Liver (tissue), 9 donors: ENCODE measurements around the gene SPTLC3. TPM values are rescaled to one million over a fixed set of nuclear protein-coding genes. Genes with fewer than 3 reads are reported as not detected.

Source experiments
- DNase-seq: peaks from one replicate; pipeline ENCODE4 v3.0.0-alpha.2; 2017; ENCODE audit warnings: low spot score
- H3K27ac ChIP-seq, 2 donors: one replicate each; pipeline ENCODE4 v1.7.0; 2013; ENCODE audit warnings: inconsistent platforms in 2 of 2, low read length in 2 of 2, control low read depth in 1 of 2, low read depth in 1 of 2, mild to moderate bottlenecking in 1 of 2
- H3K27me3 ChIP-seq, 4 donors: one replicate each; pipeline versions ENCODE4 v1.6.1 to v1.7.0; 2013; ENCODE audit warnings: low read length in 3 of 4, inconsistent platforms in 1 of 4, mild to moderate bottlenecking in 1 of 4, moderate library complexity in 1 of 4; ENCODE audit not compliant: control insufficient read depth in 4 of 4, insufficient read depth in 4 of 4
- H3K36me3 ChIP-seq, 4 donors: one replicate each; pipeline versions ENCODE4 v1.6.1 to v1.7.0; 2013; ENCODE audit warnings: low read length in 3 of 4, mild to moderate bottlenecking in 3 of 4, low read depth in 1 of 4, moderate library complexity in 1 of 4; ENCODE audit not compliant: control insufficient read depth in 4 of 4, insufficient read depth in 3 of 4
- H3K4me1 ChIP-seq, 4 donors: one replicate each; pipeline versions ENCODE4 v1.6.1 to v1.7.0; 2013; ENCODE audit warnings: low read length in 3 of 4, mild to moderate bottlenecking in 3 of 4, moderate library complexity in 1 of 4; ENCODE audit not compliant: control insufficient read depth in 4 of 4, insufficient read depth in 4 of 4
- H3K4me3 ChIP-seq, 3 donors: one replicate each; pipeline versions ENCODE4 v1.6.1 to v1.7.0; 2013; ENCODE audit warnings: low read length in 3 of 3, control low read depth in 1 of 3, low read depth in 1 of 3, mild to moderate bottlenecking in 1 of 3
- H3K9ac ChIP-seq, 2 donors: one replicate each; pipeline ENCODE4 v1.7.0; 2013; ENCODE audit warnings: low read length in 2 of 2, mild to moderate bottlenecking in 2 of 2, moderate library complexity in 2 of 2, control low read depth in 1 of 2, low read depth in 1 of 2
- H3K9me3 ChIP-seq, 4 donors: one replicate each; pipeline versions ENCODE4 v1.6.1 to v1.7.0; 2013; ENCODE audit warnings: low read length in 3 of 4; ENCODE audit not compliant: control insufficient read depth in 4 of 4
- EGR1 ChIP-seq, 2 donors: IDR thresholded peaks; 2 replicates each; pipeline ENCODE4 v1.6.1; 2016 to 2018; ENCODE audit warnings: antibody characterized with exemption in 2 of 2, low read depth in 2 of 2
- FOXA1 ChIP-seq: IDR thresholded peaks from 2 replicates; pipeline ENCODE4 v1.6.1; 2016; ENCODE audit warnings: antibody characterized with exemption
- GABPA ChIP-seq, 2 donors: IDR thresholded peaks in 1 of 2; conservative IDR thresholded peaks in 1 of 2; 2 replicates each; pipeline ENCODE4 v1.6.1; 2016; ENCODE audit warnings: antibody characterized with exemption in 2 of 2, mild to moderate bottlenecking in 1 of 2, moderate library complexity in 1 of 2
- HNF4G ChIP-seq: IDR thresholded peaks from 2 replicates; pipeline ENCODE4 v1.6.1; 2016; ENCODE audit warnings: antibody characterized with exemption
- JUND ChIP-seq, 2 donors: IDR thresholded peaks; 2 replicates each; pipeline ENCODE4 v1.6.1; 2016; ENCODE audit warnings: antibody characterized with exemption in 2 of 2
- NR2F2 ChIP-seq: IDR thresholded peaks from 2 replicates; pipeline ENCODE4 v1.6.1; 2016; ENCODE audit warnings: antibody characterized with exemption
- RAD21 ChIP-seq, 2 donors: IDR thresholded peaks; 2 replicates each; pipeline ENCODE4 v1.6.1; 2016; ENCODE audit warnings: antibody characterized with exemption in 2 of 2, mild to moderate bottlenecking in 2 of 2
- REST ChIP-seq: IDR thresholded peaks from 2 replicates; pipeline ENCODE4 v1.6.1; 2016; ENCODE audit warnings: antibody characterized with exemption, mild to moderate bottlenecking
- RXRA ChIP-seq, 2 donors: IDR thresholded peaks; 2 replicates each; pipeline ENCODE4 v1.6.1; 2017 to 2018; ENCODE audit warnings: antibody characterized with exemption in 2 of 2, mild to moderate bottlenecking in 1 of 2
- SP1 ChIP-seq: IDR thresholded peaks from 2 replicates; pipeline ENCODE4 v1.6.1; 2018; ENCODE audit warnings: antibody characterized with exemption, mild to moderate bottlenecking
- TAF1 ChIP-seq: conservative IDR thresholded peaks from 2 replicates; pipeline ENCODE4 v1.6.1; 2016; ENCODE audit warnings: antibody characterized with exemption, mild to moderate bottlenecking
- YY1 ChIP-seq: IDR thresholded peaks from 2 replicates; pipeline ENCODE4 v1.6.1; 2016; ENCODE audit warnings: antibody characterized with exemption, mild to moderate bottlenecking
- WGBS: extraction: QIAGEN DNeasy Blood & Tissue Kit; methylation state at CpG from one replicate; pipeline ENCODE4 v1.1.7; 2013; 5-methylcytosine and 5-hydroxymethylcytosine counted together
- polyA plus RNA-seq, 2 donors: library from polyadenylated mRNA; stranded (reverse) in 1 of 2; unstranded in 1 of 2; fragments of 200-250 nt in 1 of 2; fragments of >200 nt in 1 of 2; fragmentation: Nextera tagmentation in 1 of 2; extraction: Ambion mirVana in 1 of 2; gene quantifications; one replicate each; pipeline versions ENCODE4 v1.2.1 to v1.2.3, GENCODE V29; 2013 to 2015
- total RNA-seq, 2 donors: library from RNA; depleted of rRNA; stranded (reverse); fragments of >200 nt; gene quantifications; one replicate each; pipeline ENCODE4 v1.2.3, GENCODE V29; 2014
- TF ChIP-seq, protein P1 (sequence below): IDR thresholded peaks from 2 replicates; pipeline ENCODE4 v1.6.1; 2016; ENCODE audit warnings: antibody characterized with exemption
- TF ChIP-seq, protein P2 (sequence below): fragments of 150-350 bp; IDR thresholded peaks from 2 replicates; pipeline ENCODE4 v1.5.1; 2017; ENCODE audit warnings: improper control_type of control experiment, low read depth, low read length; ENCODE audit not compliant: missing input control
- TF ChIP-seq, protein P3 (sequence below): IDR thresholded peaks from 2 replicates; pipeline ENCODE4 v1.6.1; 2016; ENCODE audit warnings: antibody characterized with exemption
- donor health status: healthy.
- donor health status: healthy.
- donor health status: healthy.
- donor health status: healthy.
- donor health status: healthy.

The SPTLC3 gene
- total and polyA plus RNA-seq, 4 donors = 4.2 to 40.9 (median 20.4) TPM

DNA sequence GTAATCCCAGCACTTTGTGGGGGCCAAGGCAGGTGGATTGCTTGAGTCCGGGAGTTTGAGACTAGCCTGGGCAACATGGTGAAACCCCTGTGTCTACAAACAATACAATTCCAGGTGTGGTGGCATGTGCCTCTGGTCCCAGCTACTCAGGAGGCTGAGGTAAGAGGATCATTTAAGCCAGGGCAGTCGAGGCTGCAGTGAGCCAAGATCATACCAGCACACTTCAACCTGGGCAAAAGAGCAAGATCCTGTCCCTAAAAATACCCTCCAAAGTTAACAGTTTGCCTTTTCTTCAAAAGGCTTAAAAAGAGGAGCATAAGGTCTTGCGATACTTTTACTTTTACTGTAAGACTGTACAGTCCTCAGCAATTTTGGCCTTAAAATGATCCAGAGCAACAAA lies 10.7 kb upstream of the SPTLC3 start:
- TF ChIP-seq RAD21 (IDR thresholded peaks at IDR 0.05) = no peak
- no peak for TF ChIP-seq RXRA (IDR thresholded peaks at IDR 0.05)
- no peak for TF ChIP-seq SP1
- no peak for TF ChIP-seq HNF4G
- TF ChIP-seq, protein P1, sequence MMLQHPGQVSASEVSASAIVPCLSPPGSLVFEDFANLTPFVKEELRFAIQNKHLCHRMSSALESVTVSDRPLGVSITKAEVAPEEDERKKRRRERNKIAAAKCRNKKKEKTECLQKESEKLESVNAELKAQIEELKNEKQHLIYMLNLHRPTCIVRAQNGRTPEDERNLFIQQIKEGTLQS = no peak
- no peak for TF ChIP-seq YY1
- no peak for TF ChIP-seq TAF1
- no peak for TF ChIP-seq REST
- TF ChIP-seq JUND (IDR thresholded peaks at IDR 0.05) = no peak
- TF ChIP-seq, protein P2, sequence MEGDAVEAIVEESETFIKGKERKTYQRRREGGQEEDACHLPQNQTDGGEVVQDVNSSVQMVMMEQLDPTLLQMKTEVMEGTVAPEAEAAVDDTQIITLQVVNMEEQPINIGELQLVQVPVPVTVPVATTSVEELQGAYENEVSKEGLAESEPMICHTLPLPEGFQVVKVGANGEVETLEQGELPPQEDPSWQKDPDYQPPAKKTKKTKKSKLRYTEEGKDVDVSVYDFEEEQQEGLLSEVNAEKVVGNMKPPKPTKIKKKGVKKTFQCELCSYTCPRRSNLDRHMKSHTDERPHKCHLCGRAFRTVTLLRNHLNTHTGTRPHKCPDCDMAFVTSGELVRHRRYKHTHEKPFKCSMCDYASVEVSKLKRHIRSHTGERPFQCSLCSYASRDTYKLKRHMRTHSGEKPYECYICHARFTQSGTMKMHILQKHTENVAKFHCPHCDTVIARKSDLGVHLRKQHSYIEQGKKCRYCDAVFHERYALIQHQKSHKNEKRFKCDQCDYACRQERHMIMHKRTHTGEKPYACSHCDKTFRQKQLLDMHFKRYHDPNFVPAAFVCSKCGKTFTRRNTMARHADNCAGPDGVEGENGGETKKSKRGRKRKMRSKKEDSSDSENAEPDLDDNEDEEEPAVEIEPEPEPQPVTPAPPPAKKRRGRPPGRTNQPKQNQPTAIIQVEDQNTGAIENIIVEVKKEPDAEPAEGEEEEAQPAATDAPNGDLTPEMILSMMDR = no peak
- TF ChIP-seq GABPA (IDR thresholded peaks at IDR 0.05 in 1 of 2, conservative IDR thresholded peaks at IDR 0.05 in 1 of 2) = no peak
- no peak for TF ChIP-seq EGR1 (IDR thresholded peaks at IDR 0.05; ENCODE audit: low read depth in 2 of 2)
- TF ChIP-seq, protein P3, sequence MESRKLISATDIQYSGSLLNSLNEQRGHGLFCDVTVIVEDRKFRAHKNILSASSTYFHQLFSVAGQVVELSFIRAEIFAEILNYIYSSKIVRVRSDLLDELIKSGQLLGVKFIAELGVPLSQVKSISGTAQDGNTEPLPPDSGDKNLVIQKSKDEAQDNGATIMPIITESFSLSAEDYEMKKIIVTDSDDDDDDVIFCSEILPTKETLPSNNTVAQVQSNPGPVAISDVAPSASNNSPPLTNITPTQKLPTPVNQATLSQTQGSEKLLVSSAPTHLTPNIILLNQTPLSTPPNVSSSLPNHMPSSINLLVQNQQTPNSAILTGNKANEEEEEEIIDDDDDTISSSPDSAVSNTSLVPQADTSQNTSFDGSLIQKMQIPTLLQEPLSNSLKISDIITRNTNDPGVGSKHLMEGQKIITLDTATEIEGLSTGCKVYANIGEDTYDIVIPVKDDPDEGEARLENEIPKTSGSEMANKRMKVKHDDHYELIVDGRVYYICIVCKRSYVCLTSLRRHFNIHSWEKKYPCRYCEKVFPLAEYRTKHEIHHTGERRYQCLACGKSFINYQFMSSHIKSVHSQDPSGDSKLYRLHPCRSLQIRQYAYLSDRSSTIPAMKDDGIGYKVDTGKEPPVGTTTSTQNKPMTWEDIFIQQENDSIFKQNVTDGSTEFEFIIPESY = no peak
- no peak for TF ChIP-seq NR2F2

GRCh38 chr20:12999201-12999600 lies 9.6 kb upstream of the SPTLC3 start:
- H3K4me1 ChIP-seq = no peaks in the 10 kb centered on the region
- no peaks in the 10 kb centered on the region for H3K9me3 ChIP-seq
- H3K9ac ChIP-seq = no peak overlapping the region
- no peaks in the 10 kb centered on the region for H3K27me3 ChIP-seq
- no peaks in the 10 kb centered on the region for H3K36me3 ChIP-seq
- TF ChIP-seq, protein P3 = no peak
- no peak for TF ChIP-seq FOXA1
- TF ChIP-seq RXRA (IDR thresholded peaks at IDR 0.05) = no peak
- no peak for TF ChIP-seq NR2F2
- no peak for TF ChIP-seq REST
- no peak overlapping the region for H3K4me3 ChIP-seq
- 65% methylated on average over 3 of the region's 3 CpGs for WGBS
- no peak for DNase-seq
- no peak overlapping the region for H3K27ac ChIP-seq

More for the DNA sequence above, 10.7 kb upstream of the SPTLC3 start:
- H3K4me1 ChIP-seq = no peaks in the 10 kb centered on the region
- H3K4me3 ChIP-seq = no peak overlapping the region
- H3K27me3 ChIP-seq = no peaks in the 10 kb centered on the region
- H3K27ac ChIP-seq = no peak overlapping the region
- no peaks in the 10 kb centered on the region for H3K9me3 ChIP-seq
- H3K9ac ChIP-seq = no peak overlapping the region
- WGBS = 92% methylated on average over 3 of the region's 3 CpGs
- DNase-seq = no peak
- no peaks in the 10 kb centered on the region for H3K36me3 ChIP-seq
